Measurements from ENCODE around the gene DCAF6.

DCAF6 gene

DNA sequence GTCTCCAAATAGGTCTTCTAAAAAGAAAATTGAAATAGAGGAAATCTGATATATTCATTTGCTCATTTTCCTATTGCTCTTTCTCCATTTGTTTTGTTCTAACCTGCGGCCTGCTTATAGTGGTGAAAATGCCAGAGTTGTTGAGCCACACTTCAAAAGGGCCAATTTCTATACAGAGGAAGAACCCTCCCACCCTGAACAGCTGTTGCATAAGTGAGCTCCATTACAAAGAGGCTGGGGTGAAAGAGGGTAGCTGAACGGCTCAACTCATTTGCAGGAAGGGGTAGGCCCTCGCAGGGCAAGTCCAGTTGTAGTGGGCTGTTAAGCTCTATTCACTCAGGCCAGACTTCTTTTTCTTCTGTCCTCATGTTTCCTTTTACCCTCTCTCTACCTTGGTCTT, 31.3 kb upstream of the DCAF6 start:
- Histone ChIP-seq H3K27ac (ENCODE audit: low read depth, low read length) (peak overlapping the region; percentile 3), H3K36me3 (ENCODE audit: control insufficient read depth in 1 of 2, insufficient read depth in 2 of 2, low read length in 2 of 2) (peaks cover 0 to 2% of the 10 kb centered on the region in 2 experiments), H3K18ac (ENCODE audit: low read length) (no peak overlapping the region), H4K91ac (ENCODE audit: low read depth, low read length) (no peak overlapping the region), H3K23ac (ENCODE audit: low read length) (no peak overlapping the region), H3K9ac (ENCODE audit: low read length) (no peak overlapping the region), H3K27me3 (ENCODE audit: insufficient read depth, low read length) (no peaks in the 10 kb centered on the region), H4K12ac (ENCODE audit: low read depth, low read length) (no peak overlapping the region), H3K4me2 (ENCODE audit: low read length) (no peak overlapping the region), H3K4ac (ENCODE audit: low read depth, low read length) (peak overlapping the region; percentile 58), H3K79me2 (ENCODE audit: control insufficient read depth, insufficient read depth, low read length, poor library complexity) (peaks cover 5% of the 10 kb centered on the region), H3K9me3 (ENCODE audit: insufficient read depth, low read depth, low read length) (peaks cover 2% of the 10 kb centered on the region), H3K79me1 (ENCODE audit: low read length) (no peaks in the 10 kb centered on the region), H2AK5ac (ENCODE audit: low read length) (no peak overlapping the region), H2BK12ac (ENCODE audit: low read length) (no peak overlapping the region), H2AFZ (ENCODE audit: insufficient read depth, low read length, poor library complexity) (no peak overlapping the region), H3K14ac (ENCODE audit: low read length) (no peak overlapping the region), H4K8ac (ENCODE audit: low read depth, low read length) (no peak overlapping the region), H3K4me1 (ENCODE audit: control insufficient read depth in 1 of 2, insufficient read depth in 2 of 2, low read length in 2 of 2) (peaks cover 5 to 8% of the 10 kb centered on the region in 2 experiments), H2BK5ac (ENCODE audit: low read depth, low read length, poor library complexity) (no peak overlapping the region), H2BK120ac (ENCODE audit: insufficient read depth, low read length, poor library complexity) (no peak overlapping the region), H3K4me3 (ENCODE audit: low read depth, low read length) (no peak overlapping the region)
- no CpG with 5 or more reads among the region's 3 CpGs for WGBS (ENCODE audit: extremely low coverage, insufficient coverage, insufficient read length)
- no peak for DNase-seq

DNA sequence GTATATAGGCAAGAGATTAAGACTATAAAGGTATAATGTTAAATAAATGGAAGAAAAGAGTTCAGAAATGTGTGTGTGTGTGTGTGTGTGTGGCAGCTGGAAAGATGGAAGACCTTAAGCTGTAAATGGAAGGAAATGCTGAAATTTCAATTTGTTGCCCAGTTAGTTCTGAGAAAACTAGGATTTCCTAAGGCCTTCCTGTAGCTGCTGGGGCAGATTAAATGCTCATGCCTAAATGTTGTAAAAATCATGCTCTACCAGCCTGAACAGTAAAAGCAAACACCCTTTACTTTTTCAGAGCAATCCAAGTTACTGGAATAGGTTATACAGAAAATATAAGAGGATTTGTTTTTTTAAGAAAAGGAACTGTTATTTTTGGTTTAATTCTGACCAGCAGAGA, 30.8 kb upstream of the DCAF6 start:
- no peak overlapping the region for H3K4me2 ChIP-seq (ENCODE audit: low read length)
- H3K18ac ChIP-seq (ENCODE audit: low read length): no peak overlapping the region
- peaks cover 5 to 8% of the 10 kb centered on the region in 2 experiments for H3K4me1 ChIP-seq (ENCODE audit: control insufficient read depth in 1 of 2, insufficient read depth in 2 of 2, low read length in 2 of 2)
- no peak overlapping the region for H2BK5ac ChIP-seq (ENCODE audit: low read depth, low read length, poor library complexity)
- H3K9me3 ChIP-seq (ENCODE audit: insufficient read depth, low read depth, low read length): peaks cover 2% of the 10 kb centered on the region
- H2BK12ac ChIP-seq (ENCODE audit: low read length): no peak overlapping the region
- H2AK5ac ChIP-seq (ENCODE audit: low read length): no peak overlapping the region
- no peak for DNase-seq
- H3K79me1 ChIP-seq (ENCODE audit: low read length): no peaks in the 10 kb centered on the region
- H3K27me3 ChIP-seq (ENCODE audit: insufficient read depth, low read length): no peaks in the 10 kb centered on the region
- H4K8ac ChIP-seq (ENCODE audit: low read depth, low read length): no peak overlapping the region
- H2BK120ac ChIP-seq (ENCODE audit: insufficient read depth, low read length, poor library complexity): no peak overlapping the region
- H3K9ac ChIP-seq (ENCODE audit: low read length): no peak overlapping the region
- no peak overlapping the region for H4K12ac ChIP-seq (ENCODE audit: low read depth, low read length)
- no peak overlapping the region for H3K4ac ChIP-seq (ENCODE audit: low read depth, low read length)
- no peak overlapping the region for H2AFZ ChIP-seq (ENCODE audit: insufficient read depth, low read length, poor library complexity)
- H4K91ac ChIP-seq (ENCODE audit: low read depth, low read length): no peak overlapping the region
- H3K23ac ChIP-seq (ENCODE audit: low read length): no peak overlapping the region
- peaks cover 0 to 2% of the 10 kb centered on the region in 2 experiments for H3K36me3 ChIP-seq (ENCODE audit: control insufficient read depth in 1 of 2, insufficient read depth in 2 of 2, low read length in 2 of 2)
- H3K4me3 ChIP-seq (ENCODE audit: low read depth, low read length): no peak overlapping the region
- no peak overlapping the region for H3K14ac ChIP-seq (ENCODE audit: low read length)
- H3K79me2 ChIP-seq (ENCODE audit: control insufficient read depth, insufficient read depth, low read length, poor library complexity): peaks cover 5% of the 10 kb centered on the region
- H3K27ac ChIP-seq (ENCODE audit: low read depth, low read length): no peak overlapping the region

DNA sequence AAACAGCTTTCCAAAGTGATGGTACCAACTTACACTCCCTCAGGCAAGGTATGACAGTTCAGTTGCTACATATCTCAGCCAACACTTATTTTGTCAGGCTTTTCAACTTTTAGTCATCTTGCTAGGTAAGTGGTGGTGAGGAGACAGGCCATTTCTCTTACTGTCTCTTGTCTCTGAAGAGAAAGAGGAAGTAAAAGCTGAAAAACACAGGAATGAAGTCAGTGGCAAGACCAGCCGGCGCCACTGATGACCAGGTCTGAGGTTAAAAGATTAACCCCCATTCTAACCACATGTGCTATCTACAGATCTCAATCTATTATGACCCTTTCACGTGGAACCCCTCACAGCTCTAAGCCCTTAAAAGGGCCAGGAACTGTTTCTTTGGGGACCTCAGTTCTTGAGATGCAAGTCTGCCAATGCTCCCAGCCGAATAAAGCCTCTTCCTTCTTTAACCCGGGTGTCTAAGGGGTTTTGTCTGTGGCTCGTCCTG, 26.7 kb upstream of the DCAF6 start:
- Histone ChIP-seq H3K27ac (ENCODE audit: low read depth, low read length) (no peak overlapping the region), H4K8ac (ENCODE audit: low read depth, low read length) (no peak overlapping the region), H3K4me2 (ENCODE audit: low read length) (no peak overlapping the region), H3K18ac (ENCODE audit: low read length) (no peak overlapping the region), H2AFZ (ENCODE audit: insufficient read depth, low read length, poor library complexity) (no peak overlapping the region), H3K9ac (ENCODE audit: low read length) (no peak overlapping the region), H3K36me3 (ENCODE audit: control insufficient read depth in 1 of 2, insufficient read depth in 2 of 2, low read length in 2 of 2) (peaks cover 0 to 2% of the 10 kb centered on the region in 2 experiments), H2BK5ac (ENCODE audit: low read depth, low read length, poor library complexity) (no peak overlapping the region), H4K91ac (ENCODE audit: low read depth, low read length) (no peak overlapping the region), H3K23ac (ENCODE audit: low read length) (no peak overlapping the region), H3K79me1 (ENCODE audit: low read length) (no peaks in the 10 kb centered on the region), H3K14ac (ENCODE audit: low read length) (no peak overlapping the region), H2AK5ac (ENCODE audit: low read length) (no peak overlapping the region), H3K79me2 (ENCODE audit: control insufficient read depth, insufficient read depth, low read length, poor library complexity) (peaks cover 3% of the 10 kb centered on the region), H2BK12ac (ENCODE audit: low read length) (no peak overlapping the region), H3K27me3 (ENCODE audit: insufficient read depth, low read length) (no peaks in the 10 kb centered on the region), H3K9me3 (ENCODE audit: insufficient read depth, low read depth, low read length) (peaks cover 2% of the 10 kb centered on the region), H3K4me3 (ENCODE audit: low read depth, low read length) (no peak overlapping the region), H3K4ac (ENCODE audit: low read depth, low read length) (no peak overlapping the region), H2BK120ac (ENCODE audit: insufficient read depth, low read length, poor library complexity) (no peak overlapping the region), H3K4me1 (ENCODE audit: control insufficient read depth in 1 of 2, insufficient read depth in 2 of 2, low read length in 2 of 2) (peaks cover 6 to 8% of the 10 kb centered on the region in 2 experiments), H4K12ac (ENCODE audit: low read depth, low read length) (no peak overlapping the region)
- no CpG with 5 or more reads among the region's 6 CpGs for WGBS (ENCODE audit: extremely low coverage, insufficient coverage, insufficient read length)
- DNase-seq: peak; percentile 67 to 84

DNA sequence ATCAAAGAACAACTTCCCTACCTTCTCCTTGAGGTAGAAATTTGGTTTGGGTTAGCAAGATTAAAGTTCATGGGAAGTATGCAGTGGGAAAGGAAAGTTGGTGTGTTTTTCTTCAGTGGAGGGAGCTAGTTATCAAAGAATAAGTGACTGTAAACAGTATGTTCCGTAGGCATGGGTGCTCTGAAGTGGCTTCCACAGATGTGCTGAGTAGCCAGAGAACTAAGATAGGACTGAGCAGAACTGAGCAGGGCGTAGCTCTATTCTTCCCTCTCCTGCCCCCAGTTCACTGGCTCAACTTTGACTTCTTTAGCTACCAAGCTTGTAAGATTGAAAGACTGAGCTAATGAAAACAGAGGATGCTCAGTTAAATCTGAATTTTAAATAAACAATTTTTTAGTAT, 26.0 kb upstream of the DCAF6 start:
- Histone ChIP-seq H3K4me2 (ENCODE audit: low read length) (no peak overlapping the region), H2AK5ac (ENCODE audit: low read length) (no peak overlapping the region)
- WGBS (ENCODE audit: extremely low coverage, insufficient coverage, insufficient read length): no CpG with 5 or more reads among the region's 2 CpGs

More for the DNA sequence above, 26.0 kb upstream of the DCAF6 start:
- no peak overlapping the region for H3K27ac ChIP-seq (ENCODE audit: low read depth, low read length)
- no peak for DNase-seq
- no peak overlapping the region for H2BK12ac ChIP-seq (ENCODE audit: low read length)
- no peak overlapping the region for H3K4me3 ChIP-seq (ENCODE audit: low read depth, low read length)
- H3K9ac ChIP-seq (ENCODE audit: low read length): peak overlapping the region; percentile 63
- no peaks in the 10 kb centered on the region for H3K79me1 ChIP-seq (ENCODE audit: low read length)
- no peak overlapping the region for H3K23ac ChIP-seq (ENCODE audit: low read length)
- H3K79me2 ChIP-seq (ENCODE audit: control insufficient read depth, insufficient read depth, low read length, poor library complexity): peaks cover 3% of the 10 kb centered on the region
- no peak overlapping the region for H4K8ac ChIP-seq (ENCODE audit: low read depth, low read length)
- no peak overlapping the region for H2BK120ac ChIP-seq (ENCODE audit: insufficient read depth, low read length, poor library complexity)
- H3K18ac ChIP-seq (ENCODE audit: low read length): no peak overlapping the region
- peaks cover 2% of the 10 kb centered on the region for H3K9me3 ChIP-seq (ENCODE audit: insufficient read depth, low read depth, low read length)
- H3K4ac ChIP-seq (ENCODE audit: low read depth, low read length): peak overlapping the region; percentile 50
- H2AFZ ChIP-seq (ENCODE audit: insufficient read depth, low read length, poor library complexity): no peak overlapping the region
- peaks cover 1 to 2% of the 10 kb centered on the region in 2 experiments for H3K36me3 ChIP-seq (ENCODE audit: control insufficient read depth in 1 of 2, insufficient read depth in 2 of 2, low read length in 2 of 2)
- H3K14ac ChIP-seq (ENCODE audit: low read length): no peak overlapping the region
- peaks cover 3 to 6% of the 10 kb centered on the region in 2 experiments for H3K4me1 ChIP-seq (ENCODE audit: control insufficient read depth in 1 of 2, insufficient read depth in 2 of 2, low read length in 2 of 2)
- no peak overlapping the region for H2BK5ac ChIP-seq (ENCODE audit: low read depth, low read length, poor library complexity)
- H4K12ac ChIP-seq (ENCODE audit: low read depth, low read length): no peak overlapping the region
- H3K27me3 ChIP-seq (ENCODE audit: insufficient read depth, low read length): no peaks in the 10 kb centered on the region
- no peak overlapping the region for H4K91ac ChIP-seq (ENCODE audit: low read depth, low read length)

Measured in trophoblast cell (in vitro differentiated cells and primary cell).